Stimulated activated naive B cell treated with anti-CD40 and anti-IgM and Interleukin-4, amounts not matched to agents 10 μg/mL and 1 μg/mL and 100 μg/mL, for 72 hours (primary cell): ENCODE measurements around the gene ILK.

ENCODE experiments used
- ATAC-seq, 2 donors: fragments of 150-1000 bp; cut with Tn5 transposase; replicated peaks; 2 replicates each; pipeline ENCODE4 v1.10.0; 2021; ENCODE audit warnings: moderate library complexity in 1 of 2
- DNase-seq: peaks from one replicate; pipeline ENCODE4 v3.0.0; 2021
- H3K27ac Mint-ChIP-seq: one replicate; pipeline ENCODE4 v1.8.0; 2022; ENCODE audit warnings: mild to moderate bottlenecking, mixed read lengths
- H3K27me3 Mint-ChIP-seq, 2 donors: one replicate each; pipeline ENCODE4 v1.8.0; 2022; ENCODE audit warnings: mixed read lengths in 2 of 2
- H3K36me3 Mint-ChIP-seq, 2 donors: one replicate each; pipeline ENCODE4 v1.8.0; 2022; ENCODE audit warnings: mixed read lengths in 2 of 2, mild to moderate bottlenecking in 1 of 2
- H3K4me1 Mint-ChIP-seq, 2 donors: one replicate each; pipeline ENCODE4 v1.8.0; 2022; ENCODE audit warnings: mixed read lengths in 2 of 2, mild to moderate bottlenecking in 1 of 2
- H3K4me3 Mint-ChIP-seq, 2 donors: one replicate each; pipeline ENCODE4 v1.8.0; 2022; ENCODE audit warnings: mild to moderate bottlenecking in 2 of 2, mixed read lengths in 2 of 2, moderate library complexity in 1 of 2
- H3K9me3 Mint-ChIP-seq, 2 donors: one replicate each; pipeline ENCODE4 v1.8.0; 2022; ENCODE audit warnings: mixed read lengths in 2 of 2, mild to moderate bottlenecking in 1 of 2

The ILK gene

DNA sequence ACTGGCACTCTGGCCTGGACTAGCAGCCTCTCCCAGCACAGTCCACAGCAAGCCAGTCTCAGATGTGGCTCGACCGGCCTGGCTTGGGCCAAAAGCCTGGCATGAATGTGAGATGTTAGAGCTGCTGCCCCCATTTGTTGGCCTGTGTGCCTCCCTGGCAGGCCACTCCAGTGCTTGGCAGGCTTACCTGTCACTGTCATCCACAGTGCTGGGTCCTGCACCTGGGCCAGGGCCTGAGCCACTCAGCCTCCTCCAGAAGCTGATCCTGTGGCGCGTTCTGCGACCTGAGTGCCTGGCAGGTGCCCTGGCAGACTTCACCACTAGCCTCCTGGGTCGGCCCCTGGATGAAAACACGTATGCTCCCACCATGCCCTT is 36.2 kb upstream of the ILK start:
- no peak for ATAC-seq
- Mint-ChIP-seq H3K27me3 (no peaks in the 10 kb centered on the region), H3K36me3 (peaks cover 33 to 37% of the 10 kb centered on the region in 2 donors), H3K4me1 (peaks cover 0 to 5% of the 10 kb centered on the region in 2 donors), H3K4me3 (no peak overlapping the region), H3K9me3 (no peaks in the 10 kb centered on the region), H3K27ac (no peak overlapping the region)
- DNase-seq = no peak

DNA sequence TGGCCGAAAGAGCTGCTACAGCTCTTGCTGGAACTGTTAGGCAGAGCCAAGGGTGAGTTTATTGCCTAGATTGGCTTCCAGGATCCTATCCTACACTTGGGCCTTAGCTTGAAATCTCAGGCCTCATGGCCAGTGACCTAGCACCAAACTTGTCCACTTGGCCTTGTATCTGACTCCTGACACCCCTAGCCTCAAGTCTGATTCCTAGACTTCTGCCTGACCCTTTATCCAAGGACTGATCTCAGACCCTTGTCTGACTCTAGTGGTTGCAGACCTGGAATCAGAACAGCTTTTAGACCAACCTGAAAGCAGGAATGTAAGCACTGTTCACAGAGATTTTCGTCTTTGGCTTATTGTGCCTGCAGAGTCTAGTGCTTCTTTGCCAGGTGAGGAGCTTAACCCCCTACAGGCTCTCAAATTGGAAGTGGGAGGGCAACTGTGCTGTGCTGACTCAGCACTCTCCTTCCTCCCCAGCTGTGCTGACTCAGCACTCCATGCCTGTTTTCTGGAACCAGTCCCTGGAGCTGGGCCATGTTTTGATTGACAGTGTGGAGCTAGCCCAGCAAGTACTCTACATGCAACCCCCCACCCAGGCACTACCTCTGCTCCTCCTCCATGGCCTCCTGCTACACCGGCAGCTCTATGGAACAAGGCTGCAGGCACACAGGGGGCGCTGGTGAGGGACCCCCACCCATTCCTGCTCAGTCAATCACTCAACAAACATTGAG is 35.2 kb upstream of the ILK start:
- Mint-ChIP-seq H3K27ac (peak overlapping the region; percentile 45), H3K4me3 (no peak overlapping the region), H3K4me1 (peaks cover 0 to 5% of the 10 kb centered on the region in 2 donors), H3K36me3 (peaks cover 40% of the 10 kb centered on the region in 2 donors), H3K9me3 (no peaks in the 10 kb centered on the region), H3K27me3 (no peaks in the 10 kb centered on the region)
- no peak for DNase-seq
- ATAC-seq = no peak

DNA sequence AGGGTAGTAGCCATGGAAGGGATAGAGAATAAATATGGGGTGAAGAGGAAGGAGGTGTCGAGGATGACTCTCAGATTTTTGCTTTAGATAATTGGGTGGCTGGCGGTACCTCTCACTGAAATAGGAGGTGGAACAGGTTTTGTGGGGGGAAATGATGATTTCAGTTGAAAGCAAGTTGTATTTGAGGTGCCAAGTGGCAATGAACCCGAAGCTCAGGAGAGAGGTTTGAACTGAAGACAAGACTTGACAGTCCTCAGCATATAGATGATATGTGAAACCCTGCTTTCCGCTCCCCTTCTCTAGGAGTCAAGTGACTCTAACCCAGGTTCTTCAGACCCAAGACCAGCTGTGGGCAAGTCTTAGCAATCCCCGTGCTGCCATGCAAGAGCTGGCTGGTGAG is 33.9 kb upstream of the ILK start:
- Mint-ChIP-seq H3K4me3 (no peak overlapping the region), H3K9me3 (no peaks in the 10 kb centered on the region), H3K27me3 (no peaks in the 10 kb centered on the region), H3K27ac (no peak overlapping the region), H3K36me3 (peaks cover 39 to 40% of the 10 kb centered on the region in 2 donors), H3K4me1 (peaks cover 0 to 5% of the 10 kb centered on the region in 2 donors)
- DNase-seq (no peak), ATAC-seq (no peak)

GRCh38 chr11:6570691-6571427 is 32.7 kb upstream of the ILK start:
- peak overlapping the region in 1 of 2 donors; percentile 23 for H3K4me3 Mint-ChIP-seq
- no peaks in the 10 kb centered on the region for H3K9me3 Mint-ChIP-seq
- H3K27ac Mint-ChIP-seq = no peak overlapping the region
- ATAC-seq (no peak), DNase-seq (no peak)
- no peaks in the 10 kb centered on the region for H3K27me3 Mint-ChIP-seq
- H3K4me1 Mint-ChIP-seq = peaks cover 0 to 3% of the 10 kb centered on the region in 2 donors
- peaks cover 34 to 41% of the 10 kb centered on the region in 2 donors for H3K36me3 Mint-ChIP-seq

DNA sequence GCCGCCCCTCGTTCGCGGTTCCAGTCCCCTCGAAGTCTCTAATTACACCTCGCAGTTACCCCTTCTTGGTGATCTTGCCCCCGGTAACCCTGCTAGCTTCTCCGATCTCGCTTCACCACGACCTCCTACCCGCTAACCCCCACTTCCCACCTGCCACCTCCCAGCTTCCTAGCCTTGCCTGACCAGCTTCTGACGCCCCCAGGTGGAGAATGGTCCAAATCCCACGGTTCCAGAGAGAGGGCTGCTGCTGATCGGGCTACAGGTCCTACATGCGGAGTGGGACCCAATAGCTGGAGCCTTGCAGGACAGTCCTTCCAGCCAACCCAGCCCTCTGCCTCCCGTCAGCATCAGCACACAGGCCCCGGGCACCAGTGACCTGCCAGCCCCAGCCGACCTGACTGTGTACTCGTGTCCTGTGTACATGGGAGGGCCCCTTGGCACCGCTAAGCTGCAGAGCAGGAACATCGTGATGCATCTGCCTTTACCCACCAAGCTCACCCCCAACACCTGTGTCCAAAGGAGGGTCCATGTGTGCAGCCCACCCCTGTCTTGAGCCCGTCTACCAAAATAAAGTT is 32.1 kb upstream of the ILK start:
- ATAC-seq = no peak
- H3K4me1 Mint-ChIP-seq = peaks cover 0 to 3% of the 10 kb centered on the region in 2 donors
- no peak for DNase-seq
- no peaks in the 10 kb centered on the region for H3K9me3 Mint-ChIP-seq
- no peaks in the 10 kb centered on the region for H3K27me3 Mint-ChIP-seq
- H3K4me3 Mint-ChIP-seq = no peak overlapping the region
- H3K36me3 Mint-ChIP-seq = peaks cover 36 to 41% of the 10 kb centered on the region in 2 donors
- H3K27ac Mint-ChIP-seq = no peak overlapping the region

GRCh38 chr11:6572215-6572614 is 31.4 kb upstream of the ILK start:
- Mint-ChIP-seq H3K36me3 (peaks cover 37 to 41% of the 10 kb centered on the region in 2 donors), H3K27ac (no peak overlapping the region), H3K4me1 (peaks cover 0 to 7% of the 10 kb centered on the region in 2 donors), H3K9me3 (no peaks in the 10 kb centered on the region), H3K4me3 (no peak overlapping the region), H3K27me3 (no peaks in the 10 kb centered on the region)
- ATAC-seq = no peak
- DNase-seq = no peak

DNA sequence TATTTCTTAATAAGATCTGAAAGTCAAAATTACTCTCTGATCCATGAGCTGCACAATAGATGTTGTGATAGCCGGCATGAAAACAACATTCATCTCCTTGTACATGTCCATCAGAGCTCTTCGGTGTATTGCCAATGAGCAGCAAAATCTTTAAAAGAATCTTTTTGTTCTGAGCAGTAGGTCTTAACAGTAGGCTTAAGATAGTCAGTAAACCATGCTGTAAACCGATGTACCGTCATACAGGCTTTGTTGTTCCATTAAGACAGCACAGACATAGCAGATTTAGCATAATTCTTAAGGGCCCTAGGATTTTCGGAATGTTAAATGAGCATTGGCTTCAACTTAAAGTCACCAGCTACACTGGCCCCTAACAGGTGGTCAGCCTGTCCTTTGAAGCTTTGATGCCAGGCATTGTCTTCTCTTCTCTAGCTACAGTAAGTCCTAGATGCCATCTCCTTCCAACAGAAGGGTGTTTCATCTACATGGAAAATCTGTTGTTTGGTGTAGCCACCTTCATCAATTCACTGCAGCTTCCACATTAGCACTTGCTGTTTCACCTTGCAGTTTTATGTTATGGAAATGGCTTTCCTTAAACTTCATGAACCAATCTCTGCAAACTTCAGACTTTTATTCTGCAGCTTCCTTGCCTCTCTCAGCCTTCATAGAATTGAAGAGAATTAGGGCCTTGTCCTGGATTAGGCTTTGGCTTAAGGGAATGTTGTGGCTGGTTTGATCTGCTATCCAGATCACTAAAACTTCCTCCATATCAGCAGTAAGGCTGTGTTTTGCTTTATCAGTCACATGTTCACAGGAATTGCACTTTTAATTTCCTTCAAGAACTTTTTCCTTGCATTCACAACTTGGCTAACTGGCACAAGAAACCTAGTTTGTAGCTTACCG is 28.5 kb upstream of the ILK start:
- Mint-ChIP-seq H3K36me3 (peaks cover 31 to 37% of the 10 kb centered on the region in 2 donors), H3K4me3 (no peak overlapping the region), H3K27ac (no peak overlapping the region), H3K9me3 (no peaks in the 10 kb centered on the region), H3K27me3 (no peaks in the 10 kb centered on the region), H3K4me1 (peaks cover 0 to 6% of the 10 kb centered on the region in 2 donors)
- DNase-seq = no peak
- no peak for ATAC-seq

DNA sequence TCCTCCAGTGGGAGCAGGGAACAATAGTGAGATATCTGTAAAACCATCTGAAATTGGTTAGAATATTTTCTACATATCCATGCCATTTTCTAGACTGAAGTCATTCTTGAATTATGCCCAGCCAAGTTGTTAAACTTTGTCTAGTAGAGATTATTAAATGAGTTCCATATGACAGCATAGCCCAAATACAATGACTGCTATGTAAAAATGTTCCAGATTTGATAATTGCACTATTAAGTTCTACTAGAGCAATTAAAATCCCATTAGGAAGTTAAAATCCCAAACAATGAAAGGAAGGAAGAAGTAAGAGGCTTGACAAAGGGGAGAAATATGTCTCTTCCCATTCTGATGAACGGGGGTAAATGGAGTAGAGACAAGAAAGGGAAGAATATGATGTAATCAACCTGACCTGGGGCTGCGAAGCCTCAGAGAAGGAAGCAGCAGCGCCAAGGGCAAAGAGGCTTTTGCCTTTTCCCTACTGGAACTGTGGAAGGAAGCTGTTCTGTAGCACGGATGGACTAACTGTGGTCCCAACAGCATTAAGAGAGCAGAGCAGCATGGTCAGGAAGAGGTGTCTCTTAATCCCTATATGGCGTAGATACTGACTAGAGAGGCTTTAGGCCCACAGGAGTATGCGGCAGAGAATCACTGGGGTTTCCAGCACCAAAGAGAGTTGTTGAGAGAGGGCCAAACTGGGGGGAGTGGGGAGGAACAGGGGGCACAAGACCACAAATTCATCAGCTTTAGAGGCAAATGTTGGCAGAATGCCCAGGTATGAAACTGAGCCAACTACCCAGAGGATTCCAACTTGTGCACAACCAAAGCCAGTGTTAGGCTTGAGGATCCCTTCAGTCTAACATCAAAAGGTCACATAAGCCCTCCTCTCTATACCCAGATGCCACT is 26.9 kb upstream of the ILK start:
- ATAC-seq (no peak), DNase-seq (no peak)
- H3K9me3 Mint-ChIP-seq = no peaks in the 10 kb centered on the region
- H3K27ac Mint-ChIP-seq = no peak overlapping the region
- H3K4me3 Mint-ChIP-seq = no peak overlapping the region
- H3K4me1 Mint-ChIP-seq = peaks cover 0 to 6% of the 10 kb centered on the region in 2 donors
- H3K27me3 Mint-ChIP-seq = no peaks in the 10 kb centered on the region
- peaks cover 38 to 42% of the 10 kb centered on the region in 2 donors for H3K36me3 Mint-ChIP-seq

GRCh38 chr11:6578134-6578533 is 25.4 kb upstream of the ILK start:
- ATAC-seq (peak in 1 of 2 donors; percentile 38), DNase-seq (no peak)
- H3K4me1 Mint-ChIP-seq = peaks cover 3 to 6% of the 10 kb centered on the region in 2 donors
- H3K4me3 Mint-ChIP-seq = no peak overlapping the region
- no peak overlapping the region for H3K27ac Mint-ChIP-seq
- H3K27me3 Mint-ChIP-seq = no peaks in the 10 kb centered on the region
- peaks cover 6 to 8% of the 10 kb centered on the region in 2 donors for H3K9me3 Mint-ChIP-seq
- H3K36me3 Mint-ChIP-seq = peaks cover 37 to 43% of the 10 kb centered on the region in 2 donors

GRCh38 chr11:6579681-6580080 is 23.9 kb upstream of the ILK start:
- Mint-ChIP-seq H3K36me3 (peaks cover 50 to 58% of the 10 kb centered on the region in 2 donors), H3K9me3 (peaks cover 11 to 20% of the 10 kb centered on the region in 2 donors), H3K4me1 (peaks cover 6% of the 10 kb centered on the region in 2 donors), H3K4me3 (no peak overlapping the region), H3K27ac (no peak overlapping the region), H3K27me3 (no peaks in the 10 kb centered on the region)
- ATAC-seq = no peak
- DNase-seq = no peak

DNA sequence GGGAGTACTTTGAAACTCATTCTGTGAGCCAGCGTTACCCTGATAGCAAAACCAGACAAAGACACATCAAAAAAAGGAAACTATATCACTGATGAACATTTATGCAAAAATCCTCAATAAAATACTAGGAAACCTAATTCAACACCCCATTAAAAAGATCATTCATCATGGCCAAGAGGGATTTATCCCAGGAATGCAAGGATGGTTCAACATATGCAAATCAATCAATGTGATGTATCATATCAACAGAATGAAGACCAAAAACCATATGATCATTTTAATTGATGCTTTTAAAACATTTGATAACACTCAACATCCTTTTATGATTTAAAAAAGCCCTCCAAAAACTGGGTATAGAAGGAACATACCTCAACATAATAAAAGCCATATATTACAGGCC is 20.0 kb upstream of the ILK start:
- Mint-ChIP-seq H3K36me3 (peaks cover 58 to 65% of the 10 kb centered on the region in 2 donors), H3K9me3 (peaks cover 14 to 22% of the 10 kb centered on the region in 2 donors), H3K4me1 (peaks cover 0 to 6% of the 10 kb centered on the region in 2 donors), H3K27ac (no peak overlapping the region), H3K27me3 (no peaks in the 10 kb centered on the region), H3K4me3 (no peak overlapping the region)
- DNase-seq = no peak
- no peak for ATAC-seq

DNA sequence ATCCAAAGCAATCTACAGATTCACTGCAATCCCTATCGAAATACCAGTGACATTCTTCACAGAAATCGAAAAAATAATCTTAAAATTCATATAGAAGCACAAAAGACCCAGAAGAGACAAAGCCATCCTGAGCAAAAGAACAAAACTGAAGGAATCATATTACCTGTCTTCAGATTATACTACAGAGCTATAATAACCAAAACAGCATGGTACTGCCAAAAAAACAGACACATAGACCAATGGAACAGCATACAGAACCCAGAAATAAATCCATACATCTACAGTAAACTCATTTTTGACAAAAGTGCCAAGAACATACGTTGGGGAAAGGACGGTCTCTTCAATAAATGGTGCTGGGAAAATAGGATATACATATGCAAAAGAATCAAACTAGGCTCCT is 19.0 kb upstream of the ILK start:
- peaks cover 56 to 63% of the 10 kb centered on the region in 2 donors for H3K36me3 Mint-ChIP-seq
- ATAC-seq (no peak), DNase-seq (no peak)
- H3K27me3 Mint-ChIP-seq = no peaks in the 10 kb centered on the region
- peaks cover 0 to 6% of the 10 kb centered on the region in 2 donors for H3K4me1 Mint-ChIP-seq
- H3K27ac Mint-ChIP-seq = no peak overlapping the region
- peaks cover 14 to 22% of the 10 kb centered on the region in 2 donors for H3K9me3 Mint-ChIP-seq
- no peak overlapping the region for H3K4me3 Mint-ChIP-seq
